CD4-positive, CD25-positive, alpha-beta regulatory T cell (primary cell): ENCODE results near the gene KIAA1217. TPM values are rescaled to one million over a fixed set of nuclear protein-coding genes. Genes with fewer than 3 reads are reported as not detected.
A peak's percentile ranks its signal among the peaks of the same experiment; 100 is the strongest.

Experiments used
- ATAC-seq, 2 donors: fragments of 150-1000 bp; cut with Tn5 transposase; one replicate each; pipeline ENCODE4 v1.10.0; 2021; ENCODE audit warnings: low read depth in 2 of 2, moderate number of reproducible peaks in 2 of 2, moderate library complexity in 1 of 2
- DNase-seq, 3 donors: peaks; one replicate each; pipeline versions ENCODE4 v3.0.0 to v3.0.0-alpha.2; 2012 to 2022; ENCODE audit warnings: mixed read lengths in 1 of 3
- H3K27ac ChIP-seq: one replicate; pipeline ENCODE4 v1.7.0; 2013; ENCODE audit warnings: mild to moderate bottlenecking, low read length; ENCODE audit not compliant: insufficient read depth, poor library complexity, severe bottlenecking
- H3K27me3 ChIP-seq: one replicate; pipeline ENCODE4 v1.7.0; 2013; ENCODE audit warnings: low read length; ENCODE audit not compliant: control insufficient read depth, insufficient read depth
- H3K36me3 ChIP-seq: one replicate; pipeline ENCODE4 v1.7.0; 2013; ENCODE audit warnings: mild to moderate bottlenecking, low read length, moderate library complexity; ENCODE audit not compliant: control insufficient read depth, insufficient read depth
- H3K4me1 ChIP-seq: 2 replicates; pipeline ENCODE4 v1.7.0; 2013; ENCODE audit warnings: mild to moderate bottlenecking, low read length; ENCODE audit not compliant: insufficient read depth, control insufficient read depth, poor library complexity, severe bottlenecking
- H3K4me3 ChIP-seq: one replicate; pipeline ENCODE4 v1.7.0; 2013; ENCODE audit warnings: low read depth, mild to moderate bottlenecking, low read length, moderate library complexity
- H3K9me3 ChIP-seq, 2 experiments: 1 replicate in 1 of 2; 2 replicates in 1 of 2; pipeline ENCODE4 v1.7.0; 2013; ENCODE audit warnings: low read length in 2 of 2, mild to moderate bottlenecking in 1 of 2, moderate library complexity in 1 of 2; ENCODE audit not compliant: control insufficient read depth in 2 of 2
- H3K27ac Mint-ChIP-seq, 3 donors: one replicate each; pipeline ENCODE4 v1.8.0; 2020 to 2022; ENCODE audit warnings: mild to moderate bottlenecking in 3 of 3, mixed read lengths in 3 of 3, moderate library complexity in 2 of 3
- H3K27me3 Mint-ChIP-seq: one replicate; pipeline ENCODE4 v1.8.0; 2022; ENCODE audit warnings: mild to moderate bottlenecking, mixed read lengths
- H3K36me3 Mint-ChIP-seq: one replicate; pipeline ENCODE4 v1.8.0; 2020; ENCODE audit warnings: mixed read lengths
- H3K4me1 Mint-ChIP-seq, 4 donors: one replicate each; pipeline ENCODE4 v1.8.0; 2020 to 2022; ENCODE audit warnings: mixed read lengths in 4 of 4, mild to moderate bottlenecking in 1 of 4
- H3K4me3 Mint-ChIP-seq, 4 donors: one replicate each; pipeline ENCODE4 v1.8.0; 2020 to 2022; ENCODE audit warnings: mild to moderate bottlenecking in 4 of 4, mixed read lengths in 4 of 4, moderate library complexity in 3 of 4
- H3K9me3 Mint-ChIP-seq, 7 donors: one replicate each; pipeline ENCODE4 v1.8.0; 2020 to 2022; ENCODE audit warnings: mixed read lengths in 7 of 7, mild to moderate bottlenecking in 3 of 7, moderate library complexity in 2 of 7
- polyA plus RNA-seq, 4 donors: library from polyadenylated mRNA; unstranded; fragments of 300-500 nt; fragmentation: Illumina TruSeq; gene quantifications; one replicate each; pipeline ENCODE4 v1.2.3, GENCODE V29; 2021
- total RNA-seq: library from RNA; stranded (reverse); gene quantifications from one replicate; pipeline ENCODE4 v1.2.3, GENCODE V29; 2022

Gene KIAA1217
- total and polyA plus RNA-seq, 5 donors from 2014 or later, result 0.10 TPM; not detected in 4

DNA sequence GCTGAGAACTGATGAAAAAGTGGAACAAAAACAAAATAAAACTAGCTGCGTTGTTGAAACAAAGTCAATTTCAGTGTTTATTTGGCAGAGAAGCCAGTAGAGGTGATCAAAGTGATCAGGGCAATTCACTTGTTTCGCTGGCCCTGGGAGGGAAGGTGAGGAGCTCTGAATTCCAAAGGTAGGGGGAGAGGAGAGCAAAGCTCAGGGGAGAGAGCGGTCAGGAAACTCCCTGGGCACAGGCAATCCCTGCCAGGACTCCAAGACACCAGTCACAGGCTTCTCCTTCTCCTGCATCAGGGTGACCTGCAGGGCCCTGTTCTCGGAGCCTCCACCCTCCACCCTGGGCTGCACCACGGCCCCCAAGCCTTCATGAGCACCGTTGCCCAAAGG, 6.8 kb upstream of the KIAA1217 start:
- H3K9me3 Mint-ChIP-seq, result peaks cover 0 to 1% (median 0%) of the 10 kb centered on the region in 7 donors
- Histone ChIP-seq H3K4me1 (no peaks in the 10 kb centered on the region), H3K9me3 (no peaks in the 10 kb centered on the region), H3K27ac (no peak overlapping the region), H3K4me3 (no peak overlapping the region), H3K36me3 (no peaks in the 10 kb centered on the region), H3K27me3 (no peaks in the 10 kb centered on the region)
- no peak for ATAC-seq
- no peak for DNase-seq
- no peak overlapping the region for H3K4me3 Mint-ChIP-seq
- H3K36me3 Mint-ChIP-seq, result no peaks in the 10 kb centered on the region
- no peaks in the 10 kb centered on the region for H3K4me1 Mint-ChIP-seq
- H3K27me3 Mint-ChIP-seq, result peaks cover 8% of the 10 kb centered on the region
- H3K27ac Mint-ChIP-seq, result no peak overlapping the region

DNA sequence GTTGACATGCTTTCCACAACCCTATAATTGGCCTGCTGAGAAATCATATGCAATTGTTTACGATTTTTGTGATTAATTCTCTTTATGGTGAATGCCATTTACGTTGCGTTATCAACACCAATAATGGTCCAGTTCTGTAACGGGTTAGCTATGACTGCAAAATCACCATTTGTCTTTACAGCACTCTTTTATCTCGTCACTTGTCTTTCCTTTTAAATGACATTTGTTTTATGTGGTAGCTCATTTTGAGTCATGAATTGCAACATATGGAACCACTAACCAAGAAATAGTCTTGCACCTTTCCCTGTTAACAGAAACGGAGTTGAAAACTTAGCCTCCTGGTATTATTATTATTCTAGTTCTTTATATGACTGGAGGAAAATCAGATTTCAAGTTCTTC, 3.1 kb upstream of the KIAA1217 start:
- Histone ChIP-seq H3K27me3 (peaks cover 10% of the 10 kb centered on the region), H3K4me3 (no peak overlapping the region), H3K4me1 (no peaks in the 10 kb centered on the region), H3K36me3 (no peaks in the 10 kb centered on the region), H3K9me3 (no peaks in the 10 kb centered on the region), H3K27ac (no peak overlapping the region)
- Mint-ChIP-seq H3K4me3 (no peak overlapping the region), H3K4me1 (peaks cover 0 to 14% (median 5%) of the 10 kb centered on the region in 4 donors), H3K36me3 (no peaks in the 10 kb centered on the region), H3K27me3 (peaks cover 35% of the 10 kb centered on the region), H3K9me3 (peaks cover 0 to 2% (median 0%) of the 10 kb centered on the region in 7 donors), H3K27ac (no peak overlapping the region)
- DNase-seq (no peak), ATAC-seq (no peak)

DNA sequence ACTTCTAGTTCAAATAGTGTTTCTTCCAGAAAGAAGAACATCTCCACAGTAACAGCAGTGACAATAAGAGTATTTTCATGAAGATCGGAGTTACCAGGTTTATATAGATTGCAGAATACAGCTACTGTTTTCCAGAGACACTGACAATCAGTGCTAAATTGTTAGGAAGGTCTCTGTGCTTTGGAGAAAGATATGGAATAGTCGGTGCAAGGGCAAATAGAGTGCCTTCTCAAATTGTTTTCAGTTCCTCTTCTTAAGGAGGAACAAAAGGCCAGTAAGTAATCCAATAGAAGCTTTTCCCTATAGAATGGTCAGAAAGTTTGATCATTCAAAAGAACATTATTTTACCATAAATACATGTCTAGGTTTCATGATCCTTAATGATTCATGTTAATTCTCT, 2.6 kb upstream of the KIAA1217 start:
- no peak overlapping the region for H3K4me3 Mint-ChIP-seq
- H3K4me3 ChIP-seq, result no peak overlapping the region
- H3K27me3 Mint-ChIP-seq, result peaks cover 35% of the 10 kb centered on the region
- ATAC-seq, result no peak
- H3K27ac Mint-ChIP-seq, result no peak overlapping the region
- H3K9me3 Mint-ChIP-seq, result peaks cover 0 to 4% (median 1%) of the 10 kb centered on the region in 7 donors
- no peaks in the 10 kb centered on the region for H3K9me3 ChIP-seq
- no peak overlapping the region for H3K27ac ChIP-seq
- no peaks in the 10 kb centered on the region for H3K36me3 ChIP-seq
- peaks cover 0 to 14% (median 5%) of the 10 kb centered on the region in 4 donors for H3K4me1 Mint-ChIP-seq
- H3K27me3 ChIP-seq, result peaks cover 10% of the 10 kb centered on the region
- DNase-seq, result no peak
- H3K36me3 Mint-ChIP-seq, result no peaks in the 10 kb centered on the region
- no peaks in the 10 kb centered on the region for H3K4me1 ChIP-seq

DNA sequence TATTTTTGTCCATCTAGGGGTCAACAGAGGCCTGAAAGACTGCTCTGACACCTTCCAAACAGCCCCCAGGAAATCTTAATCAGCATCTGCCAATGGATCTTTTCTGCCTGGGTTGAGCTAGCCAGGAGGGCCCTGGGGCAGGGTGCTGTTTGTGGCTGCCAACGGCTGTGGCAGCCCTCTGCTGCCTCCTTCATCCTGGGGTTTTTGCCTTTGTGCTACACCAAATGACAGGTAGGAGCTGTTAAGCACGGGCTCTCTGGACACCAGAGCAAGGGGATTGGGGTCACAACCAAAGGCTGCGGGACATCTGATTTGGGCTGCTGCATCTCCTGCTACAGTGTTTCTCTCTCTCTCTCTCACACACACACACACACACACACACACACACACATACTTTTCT, 2.0 kb upstream of the KIAA1217 start:
- Histone ChIP-seq H3K27ac (no peak overlapping the region), H3K36me3 (no peaks in the 10 kb centered on the region), H3K9me3 (no peaks in the 10 kb centered on the region), H3K27me3 (peaks cover 10% of the 10 kb centered on the region), H3K4me3 (no peak overlapping the region), H3K4me1 (no peaks in the 10 kb centered on the region)
- Mint-ChIP-seq H3K9me3 (peaks cover 0 to 4% (median 1%) of the 10 kb centered on the region in 7 donors), H3K27me3 (peaks cover 37% of the 10 kb centered on the region), H3K36me3 (no peaks in the 10 kb centered on the region), H3K27ac (no peak overlapping the region), H3K4me1 (peaks cover 0 to 14% (median 5%) of the 10 kb centered on the region in 4 donors), H3K4me3 (no peak overlapping the region)
- DNase-seq, result no peak
- ATAC-seq, result peak in 1 of 2 donors; percentile 15

DNA sequence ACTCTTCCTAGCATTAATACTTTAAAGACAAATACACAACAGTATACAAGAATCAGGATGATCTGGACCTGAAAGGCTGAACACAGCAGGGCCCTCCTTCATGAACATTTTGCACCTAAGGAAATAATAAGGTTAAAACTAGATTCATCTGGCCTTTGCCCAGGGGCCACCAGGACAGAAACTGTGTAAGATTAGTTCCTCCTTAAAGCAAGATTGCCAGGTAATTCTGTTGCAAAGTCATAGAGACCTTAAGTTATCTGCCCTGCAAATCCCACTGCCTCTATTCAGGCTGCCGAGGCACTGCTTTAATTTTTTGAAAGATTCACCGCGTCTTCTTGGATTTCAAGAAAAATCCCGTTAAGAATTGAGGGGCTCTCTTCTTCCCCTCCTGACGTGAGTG, 1.6 kb upstream of the KIAA1217 start:
- ATAC-seq, result no peak
- Mint-ChIP-seq H3K27me3 (peaks cover 40% of the 10 kb centered on the region), H3K4me3 (no peak overlapping the region), H3K9me3 (peaks cover 0 to 4% (median 2%) of the 10 kb centered on the region in 7 donors), H3K4me1 (peaks cover 0 to 14% (median 5%) of the 10 kb centered on the region in 4 donors), H3K36me3 (no peaks in the 10 kb centered on the region), H3K27ac (no peak overlapping the region)
- Histone ChIP-seq H3K9me3 (no peaks in the 10 kb centered on the region), H3K27ac (no peak overlapping the region), H3K4me3 (no peak overlapping the region), H3K4me1 (no peaks in the 10 kb centered on the region), H3K36me3 (no peaks in the 10 kb centered on the region), H3K27me3 (peaks cover 10% of the 10 kb centered on the region)
- no peak for DNase-seq

DNA sequence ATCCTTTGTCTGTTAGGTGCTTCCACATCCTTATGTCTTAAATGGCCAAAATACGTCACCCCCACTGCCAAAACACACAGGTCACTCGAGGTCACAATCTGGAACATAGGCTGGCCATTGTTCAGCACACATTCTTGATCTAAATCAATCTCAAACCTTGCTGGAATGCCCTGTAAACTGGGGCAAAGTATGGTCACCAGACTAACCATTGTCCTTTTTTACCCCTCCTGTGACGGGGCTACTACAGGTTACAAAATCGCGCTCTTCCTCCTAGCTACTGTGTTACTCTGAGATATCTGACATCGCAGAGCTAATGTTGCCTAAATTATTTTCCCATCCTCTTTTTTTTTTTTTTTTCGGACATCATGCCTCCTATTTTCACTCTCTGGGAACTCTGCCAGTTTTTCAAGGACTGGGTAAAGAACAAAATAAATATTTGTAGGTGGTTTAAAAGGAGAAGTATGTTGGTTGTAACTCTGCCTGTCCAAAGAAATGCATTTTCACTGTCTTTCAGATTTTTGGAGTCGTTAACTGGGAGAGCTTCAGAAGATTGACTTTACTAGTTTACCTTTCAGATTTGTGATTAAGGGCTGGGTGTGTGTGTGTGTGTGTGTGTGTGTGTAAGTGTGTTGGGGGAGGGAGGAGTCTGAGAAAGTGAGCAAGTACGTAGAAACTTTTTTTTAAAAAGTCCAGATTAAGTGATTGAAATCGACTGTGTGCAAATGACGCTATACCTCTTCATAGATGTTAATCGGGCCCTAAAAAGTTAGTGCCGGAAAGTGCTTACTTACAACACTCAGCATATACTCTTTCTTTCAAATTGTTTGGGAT, 942 bp upstream of the KIAA1217 start:
- no peaks in the 10 kb centered on the region for H3K4me1 ChIP-seq
- H3K36me3 Mint-ChIP-seq, result no peaks in the 10 kb centered on the region
- H3K27me3 ChIP-seq, result peaks cover 10% of the 10 kb centered on the region
- no peak overlapping the region for H3K27ac ChIP-seq
- H3K9me3 ChIP-seq, result no peaks in the 10 kb centered on the region
- no peaks in the 10 kb centered on the region for H3K36me3 ChIP-seq
- peaks cover 40% of the 10 kb centered on the region for H3K27me3 Mint-ChIP-seq
- peak overlapping the region in 1 of 4 donors; percentile 69 for H3K4me3 Mint-ChIP-seq
- ATAC-seq, result no peak
- H3K4me3 ChIP-seq, result no peak overlapping the region
- H3K4me1 Mint-ChIP-seq, result peaks cover 0 to 14% (median 5%) of the 10 kb centered on the region in 4 donors
- DNase-seq, result no peak
- H3K9me3 Mint-ChIP-seq, result peaks cover 0 to 4% (median 2%) of the 10 kb centered on the region in 7 donors
- peak overlapping the region in 1 of 3 donors; percentile 81 for H3K27ac Mint-ChIP-seq

DNA sequence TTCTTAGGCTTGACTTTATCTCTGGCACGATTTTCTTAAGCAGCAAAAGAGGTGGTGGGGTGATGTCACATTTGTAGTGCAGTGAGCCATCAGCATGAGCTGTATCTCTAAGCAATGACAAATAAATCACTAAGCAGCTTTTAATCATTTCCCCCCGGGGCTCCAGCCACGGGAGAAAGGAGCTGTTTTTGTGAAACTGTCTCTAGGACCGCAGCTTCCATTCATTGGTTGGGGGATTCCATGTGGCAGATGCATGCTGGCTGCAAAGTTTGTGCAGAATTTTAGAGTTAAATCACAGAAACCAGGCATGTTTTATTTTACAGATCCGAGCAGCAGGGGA, 464 bp downstream of the KIAA1217 start:
- H3K4me1 ChIP-seq, result no peaks in the 10 kb centered on the region
- H3K36me3 ChIP-seq, result no peaks in the 10 kb centered on the region
- H3K4me3 Mint-ChIP-seq, result peak overlapping the region in 2 of 4 donors; percentile 62 to 69
- ATAC-seq, result no peak
- no peak overlapping the region for H3K4me3 ChIP-seq
- peaks cover 40% of the 10 kb centered on the region for H3K27me3 Mint-ChIP-seq
- peaks cover 0 to 14% (median 5%) of the 10 kb centered on the region in 4 donors for H3K4me1 Mint-ChIP-seq
- no peak overlapping the region for H3K27ac Mint-ChIP-seq
- H3K9me3 Mint-ChIP-seq, result peaks cover 0 to 4% (median 2%) of the 10 kb centered on the region in 7 donors
- H3K27me3 ChIP-seq, result peaks cover 10% of the 10 kb centered on the region
- H3K9me3 ChIP-seq, result no peaks in the 10 kb centered on the region
- no peak overlapping the region for H3K27ac ChIP-seq
- no peaks in the 10 kb centered on the region for H3K36me3 Mint-ChIP-seq
- DNase-seq, result peak in 1 of 3 donors; percentile 1
